AG04449 (cell line): ENCODE results near the gene LY6G6D.
"Not testable (repeated sequence)": the region's sequence is repeated elsewhere in the genome, so short reads cannot be mapped to it uniquely, and the experiment has no call there.

Experiments used
- CTCF ChIA-PET: fragments of 350-600 bp; formaldehyde crosslinking; extraction: SDS; loops from one replicate; lab custom pipeline; 2021; ENCODE audit warnings: antibody characterized with exemption; lab: Yijun Ruan, JAX
- POLR2A ChIA-PET: fragments of 400-600, 350-600 bp; formaldehyde crosslinking; extraction: SDS; loops from one replicate; lab custom pipeline; 2020; ENCODE audit warnings: antibody characterized with exemption, inconsistent platforms; lab: Yijun Ruan, JAX
- DNase-seq: peaks from one replicate; pipeline ENCODE4 v3.0.0-alpha.2; 2010; ENCODE audit warnings: low read depth, low spot score
- H3K4me3 ChIP-seq: 2 replicates; pipeline ENCODE4 v1.5.1; 2011; ENCODE audit warnings: low read depth, mild to moderate bottlenecking, control low read depth, low read length
- TF ChIP-seq, protein P1 (sequence below): IDR thresholded peaks from one replicate; pipeline ENCODE4 v1.5.1; 2011; ENCODE audit warnings: mild to moderate bottlenecking, moderate library complexity, low read length, control low read depth, inconsistent platforms; ENCODE audit not compliant: insufficient read depth; ENCODE audit errors: missing control alignments

Gene LY6G6D

DNA sequence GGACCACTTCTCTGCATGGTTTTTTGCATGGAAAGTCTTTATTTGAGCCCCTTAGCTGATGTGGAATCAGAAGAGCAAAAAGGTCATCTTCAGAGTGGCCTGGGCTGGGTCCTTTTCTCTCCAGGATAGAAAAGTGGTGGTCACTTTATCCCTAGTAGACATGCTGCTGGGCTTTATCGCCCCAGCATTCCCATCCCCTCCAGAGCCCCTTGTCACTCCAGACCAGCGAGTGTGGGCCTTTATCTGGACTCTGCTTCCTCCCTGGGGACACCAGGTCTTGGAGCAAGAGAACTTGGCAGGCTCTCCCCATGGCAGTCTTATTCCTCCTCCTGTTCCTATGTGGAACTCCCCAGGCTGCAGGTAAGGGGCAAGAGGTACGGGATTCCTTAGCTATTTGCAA lies 8.5 kb upstream of the LY6G6D start, which contains the start of gene LY6G6F:
LY6G6F (plus strand) TSS at position 268 of the 400 bp plus-strand sequence; CDS start at position 309, 41 bp downstream.
- TF ChIP-seq, protein P1, sequence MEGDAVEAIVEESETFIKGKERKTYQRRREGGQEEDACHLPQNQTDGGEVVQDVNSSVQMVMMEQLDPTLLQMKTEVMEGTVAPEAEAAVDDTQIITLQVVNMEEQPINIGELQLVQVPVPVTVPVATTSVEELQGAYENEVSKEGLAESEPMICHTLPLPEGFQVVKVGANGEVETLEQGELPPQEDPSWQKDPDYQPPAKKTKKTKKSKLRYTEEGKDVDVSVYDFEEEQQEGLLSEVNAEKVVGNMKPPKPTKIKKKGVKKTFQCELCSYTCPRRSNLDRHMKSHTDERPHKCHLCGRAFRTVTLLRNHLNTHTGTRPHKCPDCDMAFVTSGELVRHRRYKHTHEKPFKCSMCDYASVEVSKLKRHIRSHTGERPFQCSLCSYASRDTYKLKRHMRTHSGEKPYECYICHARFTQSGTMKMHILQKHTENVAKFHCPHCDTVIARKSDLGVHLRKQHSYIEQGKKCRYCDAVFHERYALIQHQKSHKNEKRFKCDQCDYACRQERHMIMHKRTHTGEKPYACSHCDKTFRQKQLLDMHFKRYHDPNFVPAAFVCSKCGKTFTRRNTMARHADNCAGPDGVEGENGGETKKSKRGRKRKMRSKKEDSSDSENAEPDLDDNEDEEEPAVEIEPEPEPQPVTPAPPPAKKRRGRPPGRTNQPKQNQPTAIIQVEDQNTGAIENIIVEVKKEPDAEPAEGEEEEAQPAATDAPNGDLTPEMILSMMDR = no peak
- H3K4me3 ChIP-seq = no peak within 1 kb of the TSS
- POLR2A ChIA-PET = interaction anchor here (0.8 kb wide), 1 partner anchor 28 kb away, joined by 3 read pairs; no protein-coding TSS in a partner anchor
- CTCF ChIA-PET = no interaction called here
- DNase-seq = no peak

- H3K4me3 ChIP-seq = no peak overlapping the region
- CTCF ChIA-PET = no interaction called here
- TF ChIP-seq, protein P1 = no peak
- POLR2A ChIA-PET = no interaction called here
- DNase-seq = no peak
Observed at GRCh38 chr6:31707701-31708100, 7.4 kb upstream of the LY6G6D start.

GRCh38 chr6:31708224-31708623 lies 6.9 kb upstream of the LY6G6D start:
- POLR2A ChIA-PET = no interaction called here
- no peak overlapping the region for H3K4me3 ChIP-seq
- DNase-seq = no peak
- CTCF ChIA-PET = no interaction called here
- TF ChIP-seq, protein P1 = no peak

DNA sequence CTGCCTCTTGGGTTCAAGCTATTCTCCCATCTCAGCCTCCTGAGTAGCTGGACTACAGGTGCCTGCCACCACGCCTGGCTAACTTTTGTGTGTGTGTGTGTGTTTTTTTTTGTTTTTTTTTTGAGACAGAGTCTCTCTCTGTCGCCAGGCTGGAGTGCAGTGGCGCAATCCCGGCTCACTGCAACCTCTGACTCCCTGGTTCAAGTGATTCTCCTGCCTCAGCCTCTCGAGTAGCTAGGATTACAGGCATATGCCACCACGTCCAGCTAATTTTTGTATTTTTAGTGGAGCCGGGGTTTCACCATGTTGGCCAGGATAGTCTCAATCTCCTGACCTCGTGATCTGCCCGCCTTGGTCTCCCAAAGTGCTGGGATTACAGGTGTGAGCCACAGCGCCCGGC lies 6.0 kb upstream of the LY6G6D start:
- DNase-seq, POLR2A ChIA-PET, H3K4me3 ChIP-seq, CTCF ChIA-PET: not testable (repeated sequence)

DNA sequence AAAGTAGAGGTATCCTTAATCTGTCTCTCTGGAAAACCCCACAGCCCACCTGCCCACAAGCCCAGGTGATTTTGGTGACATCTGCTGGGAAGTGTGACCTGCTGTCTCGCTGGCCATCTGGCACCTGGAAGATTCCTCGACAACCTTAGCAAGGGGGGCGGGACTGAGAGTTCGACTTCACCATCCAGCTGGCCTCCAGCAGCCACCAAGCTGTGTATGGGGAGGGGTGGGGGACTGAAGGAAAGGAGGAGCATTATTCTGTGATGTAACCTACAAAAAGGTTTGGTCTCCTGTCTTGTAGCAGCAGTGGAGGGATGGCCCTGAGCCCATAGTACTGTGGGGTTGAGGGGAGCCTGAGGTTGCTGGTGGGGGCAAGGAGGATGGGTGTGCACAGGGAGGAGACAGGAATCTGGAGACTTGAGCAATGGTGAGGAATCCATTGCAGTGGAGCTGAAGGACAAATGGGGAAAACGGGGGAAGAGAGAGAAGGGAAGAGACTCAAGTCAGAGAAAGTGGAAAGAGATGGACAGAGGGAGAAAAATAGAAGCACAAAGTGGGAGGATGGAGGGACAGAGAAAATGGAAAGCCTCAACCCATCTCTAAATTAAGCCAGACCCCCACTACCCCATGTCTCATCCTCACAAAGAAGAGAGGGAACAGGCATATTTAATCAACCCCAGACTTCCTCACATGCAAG lies 4.5 kb upstream of the LY6G6D start:
- CTCF ChIA-PET = interaction anchor here (0.8 kb wide), 1 partner anchor 20 kb away, joined by 3 read pairs; no protein-coding TSS in a partner anchor
- DNase-seq = no peak
- no peak overlapping the region for H3K4me3 ChIP-seq
- TF ChIP-seq, protein P1 = no peak
- POLR2A ChIA-PET = no interaction called here

DNA sequence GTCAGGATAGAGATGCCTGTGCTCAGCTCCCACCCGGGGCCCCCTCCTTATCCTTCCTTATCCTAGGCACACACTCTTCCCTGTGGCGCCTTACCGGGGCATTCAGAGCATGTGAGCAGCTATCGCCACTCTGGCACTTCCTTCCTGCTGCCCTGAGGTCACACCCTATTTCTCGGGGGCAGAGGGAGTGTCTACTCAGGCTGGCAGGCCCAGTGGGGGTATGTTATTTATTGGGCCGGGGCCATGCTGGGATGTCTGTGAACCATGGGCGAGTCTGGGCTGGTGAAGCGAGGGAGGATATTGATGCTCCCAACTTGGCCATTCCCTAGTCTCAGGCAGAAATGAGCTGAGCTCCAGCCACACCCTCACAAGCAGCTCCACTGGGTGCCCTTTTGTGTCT lies 3.9 kb upstream of the LY6G6D start:
- POLR2A ChIA-PET = interaction anchor here (1.4 kb wide), 1 partner anchor 16 kb away, joined by 5 read pairs; no protein-coding TSS in a partner anchor
- TF ChIP-seq, protein P1 = no peak
- H3K4me3 ChIP-seq = no peak overlapping the region
- CTCF ChIA-PET = interaction anchor here (0.8 to 1.1 kb wide), 2 partner anchors 19 to 30 kb away, joined by 3 read pairs; partner anchors contain the start of gene LY6G5C
- DNase-seq = no peak
